Adrenal gland (tissue), 5 donors: ENCODE results near the gene PDS5B.

Experiments used
- POLR2A ChIP-seq, 2 donors: fragments of 450-650 bp; IDR thresholded peaks; one replicate each; pipeline ENCODE4 v1.6.1; 2017; ENCODE audit warnings: antibody characterized with exemption in 2 of 2, mild to moderate bottlenecking in 2 of 2, moderate library complexity in 1 of 2
- TF ChIP-seq, protein P1 (sequence below), 6 experiments: fragments of 450-650 bp in 4 of 6; fragments of 200-600 bp in 2 of 6; sonication (generic) in 1 of 6; IDR thresholded peaks; 1 replicate in 5 of 6; 2 replicates in 1 of 6; pipeline versions ENCODE4 v1.5.1 to v1.8.0; 2016 to 2021; ENCODE audit warnings: antibody characterized with exemption in 6 of 6, mild to moderate bottlenecking in 2 of 6, moderate library complexity in 1 of 6
- donor health status: DM: no; HTN: no; CAD: no.

- TF ChIP-seq, protein P1, sequence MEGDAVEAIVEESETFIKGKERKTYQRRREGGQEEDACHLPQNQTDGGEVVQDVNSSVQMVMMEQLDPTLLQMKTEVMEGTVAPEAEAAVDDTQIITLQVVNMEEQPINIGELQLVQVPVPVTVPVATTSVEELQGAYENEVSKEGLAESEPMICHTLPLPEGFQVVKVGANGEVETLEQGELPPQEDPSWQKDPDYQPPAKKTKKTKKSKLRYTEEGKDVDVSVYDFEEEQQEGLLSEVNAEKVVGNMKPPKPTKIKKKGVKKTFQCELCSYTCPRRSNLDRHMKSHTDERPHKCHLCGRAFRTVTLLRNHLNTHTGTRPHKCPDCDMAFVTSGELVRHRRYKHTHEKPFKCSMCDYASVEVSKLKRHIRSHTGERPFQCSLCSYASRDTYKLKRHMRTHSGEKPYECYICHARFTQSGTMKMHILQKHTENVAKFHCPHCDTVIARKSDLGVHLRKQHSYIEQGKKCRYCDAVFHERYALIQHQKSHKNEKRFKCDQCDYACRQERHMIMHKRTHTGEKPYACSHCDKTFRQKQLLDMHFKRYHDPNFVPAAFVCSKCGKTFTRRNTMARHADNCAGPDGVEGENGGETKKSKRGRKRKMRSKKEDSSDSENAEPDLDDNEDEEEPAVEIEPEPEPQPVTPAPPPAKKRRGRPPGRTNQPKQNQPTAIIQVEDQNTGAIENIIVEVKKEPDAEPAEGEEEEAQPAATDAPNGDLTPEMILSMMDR (IDR thresholded peaks at IDR 0.05), result no peak
- TF ChIP-seq POLR2A (IDR thresholded peaks at IDR 0.05), result no peak
Measured at GRCh38 chr13:32733690-32734089, 147.4 kb downstream of the PDS5B start.
